ENCODE measurements around the gene SREBF1. TPM values are rescaled to one million over a fixed set of nuclear protein-coding genes. Genes with fewer than 3 reads are reported as not detected.

Gene SREBF1
- total and polyA plus RNA-seq, 2 of the 8 experiments (the other 6 are each of a cell fraction or from before 2014, with no cell fraction given): 28.6 to 70.8 TPM

DNA sequence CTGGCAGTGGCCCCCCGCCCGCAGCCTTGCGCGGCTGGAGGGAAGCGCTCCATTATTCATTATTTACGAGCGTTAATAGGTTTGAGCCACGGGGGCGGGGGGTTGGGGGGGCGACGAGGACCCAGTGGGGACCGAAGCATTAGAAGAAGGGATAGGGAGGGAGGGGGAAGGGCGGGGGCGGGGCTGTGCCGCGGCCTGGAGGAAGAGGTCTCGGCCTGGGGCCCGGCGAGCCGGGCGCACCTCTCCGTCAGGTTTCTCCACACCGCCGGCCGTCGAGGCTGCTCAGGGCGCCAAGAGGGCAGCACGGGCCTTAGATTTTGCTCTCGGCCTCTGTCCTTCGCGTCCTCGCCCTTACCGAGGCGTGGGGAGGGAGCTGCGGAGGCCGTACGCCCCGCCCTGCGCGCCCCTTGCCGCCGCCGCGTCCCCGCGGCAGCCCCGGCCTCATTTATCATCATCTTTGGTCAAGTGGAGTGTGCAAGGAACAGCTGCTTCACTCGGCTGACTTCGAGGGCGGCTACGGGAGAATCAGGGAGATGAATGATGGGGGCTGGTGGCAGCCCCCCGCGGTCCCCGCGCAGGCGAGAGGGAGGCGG lies 54.2 kb downstream of the SREBF1 start (continued):
- no peak for TF ChIP-seq GABPA (IDR thresholded peaks at IDR 0.05; ENCODE audit: borderline replicate concordance, insufficient read depth, low read length)
- TF ChIP-seq ZNF274 (IDR thresholded peaks at IDR 0.05; ENCODE audit: borderline replicate concordance, extremely low read depth, low read length): no peak
- TF ChIP-seq HDAC6 (IDR thresholded peaks at IDR 0.05; ENCODE audit: low read depth, low read length): no peak
- no peak for TF ChIP-seq CTCF (IDR thresholded peaks at IDR 0.05; ENCODE audit: control extremely low read depth in 1 of 3, insufficient read depth in 1 of 3, low read depth in 1 of 3, low read length in 3 of 3)
- TF ChIP-seq TEAD4 (IDR thresholded peaks at IDR 0.05; ENCODE audit: low read depth, low read length): no peak
- TF ChIP-seq TCF12 (IDR thresholded peaks at IDR 0.05; ENCODE audit: low read depth, low read length): no peak
- TF ChIP-seq PHF8 (conservative IDR thresholded peaks at IDR 0.05; ENCODE audit: low read depth, low read length): no peak; the same call in 1 of the 2 replicates
- no peak for TF ChIP-seq SIRT6 (IDR thresholded peaks at IDR 0.05; ENCODE audit: low read length)
- no peak for TF ChIP-seq ATF2 (IDR thresholded peaks at IDR 0.05; ENCODE audit: low read length)
- no peak for TF ChIP-seq POLR2AphosphoS5 (IDR thresholded peaks at IDR 0.05; ENCODE audit: low read depth, low read length)
- no peak for TF ChIP-seq CHD1 (IDR thresholded peaks at IDR 0.05; ENCODE audit: low read depth, low read length)
- TF ChIP-seq, protein P1, sequence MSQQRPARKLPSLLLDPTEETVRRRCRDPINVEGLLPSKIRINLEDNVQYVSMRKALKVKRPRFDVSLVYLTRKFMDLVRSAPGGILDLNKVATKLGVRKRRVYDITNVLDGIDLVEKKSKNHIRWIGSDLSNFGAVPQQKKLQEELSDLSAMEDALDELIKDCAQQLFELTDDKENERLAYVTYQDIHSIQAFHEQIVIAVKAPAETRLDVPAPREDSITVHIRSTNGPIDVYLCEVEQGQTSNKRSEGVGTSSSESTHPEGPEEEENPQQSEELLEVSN (IDR thresholded peaks at IDR 0.05): peak; percentile 12; the same call in 1 of the 2 replicates
- no peak for TF ChIP-seq CREB1 (IDR thresholded peaks at IDR 0.05)
- TF ChIP-seq HDAC2 (IDR thresholded peaks at IDR 0.05; ENCODE audit: borderline replicate concordance in 1 of 2, low read depth in 2 of 2, low read length in 2 of 2): no peak; a peak in 1 of 4 replicates
